AG04449 (cell line): ENCODE results near the gene MEGF9.
"Not testable (repeated sequence)": the region's sequence is repeated elsewhere in the genome, so short reads cannot be mapped to it uniquely, and the experiment has no call there.

Experiments used
- CTCF ChIA-PET: fragments of 350-600 bp; formaldehyde crosslinking; extraction: SDS; loops from one replicate; lab custom pipeline; 2021; ENCODE audit warnings: antibody characterized with exemption; lab: Yijun Ruan, JAX
- POLR2A ChIA-PET: fragments of 400-600, 350-600 bp; formaldehyde crosslinking; extraction: SDS; loops from one replicate; lab custom pipeline; 2020; ENCODE audit warnings: antibody characterized with exemption, inconsistent platforms; lab: Yijun Ruan, JAX
- DNase-seq: peaks from one replicate; pipeline ENCODE4 v3.0.0-alpha.2; 2010; ENCODE audit warnings: low read depth, low spot score
- H3K4me3 ChIP-seq: 2 replicates; pipeline ENCODE4 v1.5.1; 2011; ENCODE audit warnings: low read depth, mild to moderate bottlenecking, control low read depth, low read length
- CTCF ChIP-seq: IDR thresholded peaks from one replicate; pipeline ENCODE4 v1.5.1; 2011; ENCODE audit warnings: mild to moderate bottlenecking, moderate library complexity, low read length, control low read depth, inconsistent platforms; ENCODE audit not compliant: insufficient read depth; ENCODE audit errors: missing control alignments

Gene MEGF9

GRCh38 chr9:120756531-120756930 is 42.3 kb upstream of the MEGF9 start:
- CTCF ChIA-PET, result interaction anchor here (0.7 to 9.9 kb wide), 35 partner anchors 7 to 688 kb away, joined by 3 to 137 read pairs (median 7); no protein-coding TSS in a partner anchor
- no peak for TF ChIP-seq CTCF
- H3K4me3 ChIP-seq, result no peak overlapping the region
- DNase-seq, result no peak
- POLR2A ChIA-PET, result no interaction called here

- no peak for DNase-seq
- CTCF ChIA-PET, result interaction anchor here (0.7 to 9.9 kb wide), 46 partner anchors 8 to 689 kb away, joined by 3 to 137 read pairs (median 6); partner anchors contain the start of gene FBXW2
- TF ChIP-seq CTCF, result peak; percentile 68
- no peak overlapping the region for H3K4me3 ChIP-seq
- POLR2A ChIA-PET, result no interaction called here
Observed at GRCh38 chr9:120755810-120756434, 41.7 kb upstream of the MEGF9 start.

GRCh38 chr9:120755044-120755443 is 40.8 kb upstream of the MEGF9 start:
- ChIA-PET CTCF (interaction anchor here (0.6 to 9.9 kb wide), 34 partner anchors 10 to 458 kb away, joined by 3 to 137 read pairs (median 7); partner anchors contain the start of gene FBXW2), POLR2A (no interaction called here)
- no peak for DNase-seq
- no peak overlapping the region for H3K4me3 ChIP-seq
- no peak for TF ChIP-seq CTCF

GRCh38 chr9:120750421-120750820 is 36.2 kb upstream of the MEGF9 start:
- no peak for TF ChIP-seq CTCF
- ChIA-PET POLR2A (no interaction called here), CTCF (interaction anchor here (0.6 to 2.6 kb wide), 2 partner anchors 235 to 309 kb away, joined by 3 to 11 read pairs; no protein-coding TSS in a partner anchor)
- no peak overlapping the region for H3K4me3 ChIP-seq
- DNase-seq, result peak; percentile 26

GRCh38 chr9:120746366-120746765 is 32.1 kb upstream of the MEGF9 start:
- CTCF ChIA-PET, result interaction anchor here (1.5 to 1.9 kb wide), 2 partner anchors 9 to 314 kb away, joined by 4 to 9 read pairs; no protein-coding TSS in a partner anchor

GRCh38 chr9:120745278-120745677 is 31.0 kb upstream of the MEGF9 start:
- POLR2A ChIA-PET, result no interaction called here

More at GRCh38 chr9:120746366-120746765, 32.1 kb upstream of the MEGF9 start:
- POLR2A ChIA-PET, DNase-seq, H3K4me3 ChIP-seq: not testable (repeated sequence)

More at GRCh38 chr9:120745278-120745677, 31.0 kb upstream of the MEGF9 start:
- CTCF ChIA-PET, result interaction anchor here (1.5 to 1.9 kb wide), 2 partner anchors 10 to 127 kb away, joined by 3 to 9 read pairs; no protein-coding TSS in a partner anchor
- no peak for TF ChIP-seq CTCF
- no peak for DNase-seq
- H3K4me3 ChIP-seq, result no peak overlapping the region
